ENCODE measurements around the gene WFDC8. TPM values are rescaled to one million over a fixed set of nuclear protein-coding genes. Genes with fewer than 3 reads are reported as not detected.

Gene WFDC8
- total and polyA plus RNA-seq, 8 donors = not detected

GRCh38 chr20:45508068-45508886, 70.8 kb downstream of the WFDC8 start:
- no peaks in the 10 kb centered on the region for H3K36me3 ChIP-seq
- intact Hi-C loops (cut with DNase I; ENCODE audit: low total_unique reads) = no loop called here
- 71 to 79% (median 73%) methylated on average over 7 of the region's 7 CpGs for WGBS, 5 donors
- no peak overlapping the region for H3K4me3 ChIP-seq
- no peak overlapping the region for H3K27ac ChIP-seq
- no peak for DNase-seq
- no peak for TF ChIP-seq POLR2AphosphoS5 (IDR thresholded peaks at IDR 0.05)
- TF ChIP-seq, protein P1, sequence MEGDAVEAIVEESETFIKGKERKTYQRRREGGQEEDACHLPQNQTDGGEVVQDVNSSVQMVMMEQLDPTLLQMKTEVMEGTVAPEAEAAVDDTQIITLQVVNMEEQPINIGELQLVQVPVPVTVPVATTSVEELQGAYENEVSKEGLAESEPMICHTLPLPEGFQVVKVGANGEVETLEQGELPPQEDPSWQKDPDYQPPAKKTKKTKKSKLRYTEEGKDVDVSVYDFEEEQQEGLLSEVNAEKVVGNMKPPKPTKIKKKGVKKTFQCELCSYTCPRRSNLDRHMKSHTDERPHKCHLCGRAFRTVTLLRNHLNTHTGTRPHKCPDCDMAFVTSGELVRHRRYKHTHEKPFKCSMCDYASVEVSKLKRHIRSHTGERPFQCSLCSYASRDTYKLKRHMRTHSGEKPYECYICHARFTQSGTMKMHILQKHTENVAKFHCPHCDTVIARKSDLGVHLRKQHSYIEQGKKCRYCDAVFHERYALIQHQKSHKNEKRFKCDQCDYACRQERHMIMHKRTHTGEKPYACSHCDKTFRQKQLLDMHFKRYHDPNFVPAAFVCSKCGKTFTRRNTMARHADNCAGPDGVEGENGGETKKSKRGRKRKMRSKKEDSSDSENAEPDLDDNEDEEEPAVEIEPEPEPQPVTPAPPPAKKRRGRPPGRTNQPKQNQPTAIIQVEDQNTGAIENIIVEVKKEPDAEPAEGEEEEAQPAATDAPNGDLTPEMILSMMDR (IDR thresholded peaks at IDR 0.05) = no peak
- TF ChIP-seq EP300 (IDR thresholded peaks at IDR 0.05) = no peak
- TF ChIP-seq POLR2A (IDR thresholded peaks at IDR 0.05) = no peak
- no peaks in the 10 kb centered on the region for H3K9me3 ChIP-seq
- H3K4me1 ChIP-seq = no peaks in the 10 kb centered on the region
- no peaks in the 10 kb centered on the region for H3K27me3 ChIP-seq

- intact Hi-C loops (cut with DNase I; ENCODE audit: low total_unique reads) = no loop called here
- 76 to 83% (median 81%) methylated on average over 5 of the region's 5 CpGs for WGBS, 5 donors
- DNase-seq = no peak
- TF ChIP-seq, protein P1 (IDR thresholded peaks at IDR 0.05) = no peak
- TF ChIP-seq POLR2AphosphoS5 (IDR thresholded peaks at IDR 0.05) (no peak), POLR2A (IDR thresholded peaks at IDR 0.05) (no peak), EP300 (IDR thresholded peaks at IDR 0.05) (no peak)
- H3K36me3 ChIP-seq = no peaks in the 10 kb centered on the region
- H3K4me1 ChIP-seq = no peaks in the 10 kb centered on the region
- no peak overlapping the region for H3K27ac ChIP-seq
- no peak overlapping the region for H3K4me3 ChIP-seq
- H3K9me3 ChIP-seq = no peaks in the 10 kb centered on the region
- no peaks in the 10 kb centered on the region for H3K27me3 ChIP-seq
Measured at GRCh38 chr20:45507011-45507820, 71.9 kb downstream of the WFDC8 start.

DNA sequence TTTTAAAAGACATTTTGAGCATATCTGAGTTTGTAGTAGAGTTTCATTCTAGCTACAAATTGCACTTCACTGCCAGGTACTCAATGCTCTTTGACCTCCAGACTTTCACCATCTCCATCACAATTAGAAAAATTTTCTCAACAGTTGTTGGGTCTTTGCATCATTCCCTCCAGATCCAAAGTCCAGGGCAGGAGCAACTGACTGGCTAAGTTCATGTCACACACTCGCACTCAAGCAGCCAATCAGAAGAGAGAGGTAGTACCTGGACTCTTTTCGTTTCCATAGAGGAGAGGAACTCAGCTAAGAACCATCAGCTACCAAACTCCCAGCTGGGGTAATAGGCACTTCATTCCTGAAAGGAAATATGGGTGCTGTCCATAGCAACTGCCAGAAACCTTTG, 72.7 kb downstream of the WFDC8 start:
- Histone ChIP-seq H3K36me3 (no peaks in the 10 kb centered on the region), H3K4me3 (no peak overlapping the region), H3K4me1 (no peaks in the 10 kb centered on the region), H3K27ac (no peak overlapping the region), H3K9me3 (no peaks in the 10 kb centered on the region), H3K27me3 (no peaks in the 10 kb centered on the region)
- intact Hi-C loops (cut with DNase I; ENCODE audit: low total_unique reads) = no loop called here
- no peak for DNase-seq
- 74 to 90% (median 79%) methylated on average over 2 of the region's 2 CpGs for WGBS, 5 donors
- TF ChIP-seq POLR2AphosphoS5 (IDR thresholded peaks at IDR 0.05) (no peak), EP300 (IDR thresholded peaks at IDR 0.05) (no peak)

GRCh38 chr20:45503403-45503802, 75.7 kb downstream of the WFDC8 start:
- H3K4me3 ChIP-seq = no peak overlapping the region
- H3K36me3 ChIP-seq = no peaks in the 10 kb centered on the region
- no peak for TF ChIP-seq POLR2AphosphoS5 (IDR thresholded peaks at IDR 0.05)
- TF ChIP-seq POLR2A (IDR thresholded peaks at IDR 0.05) = no peak
- no peak for TF ChIP-seq EP300 (IDR thresholded peaks at IDR 0.05)
- TF ChIP-seq, protein P1 (IDR thresholded peaks at IDR 0.05) = no peak
- no peaks in the 10 kb centered on the region for H3K4me1 ChIP-seq
- WGBS, 5 donors = 18 to 41% (median 26%) methylated on average over 2 of the region's 2 CpGs
- intact Hi-C loops (cut with DNase I; ENCODE audit: low total_unique reads) = no loop called here
- no peak for DNase-seq
- no peak overlapping the region for H3K27ac ChIP-seq
- H3K9me3 ChIP-seq = no peaks in the 10 kb centered on the region
- peaks cover 0 to 19% (median 3%) of the 10 kb centered on the region in 3 donors for H3K27me3 ChIP-seq
